Measurements from ENCODE around the gene VPS33A. TPM values are rescaled to one million over a fixed set of nuclear protein-coding genes. Genes with fewer than 3 reads are reported as not detected.

Gene VPS33A
- total and polyA plus RNA-seq, 2 of the 13 experiments (the other 11 are each of a cell fraction or from before 2014, with no cell fraction given): 11.0 to 43.6 TPM

- peak; percentile 90 for TF ChIP-seq ZNF335 (CRISPR knock-in tag; IDR thresholded peaks at IDR 0.05)
- peak; percentile 85 for TF ChIP-seq NRL (CRISPR knock-in tag; IDR thresholded peaks at IDR 0.05; ENCODE audit: borderline replicate concordance)
Observed at GRCh38 chr12:122266230-122266901, at the start of gene VPS33A (continued).

GRCh38 chr12:122312926-122313325 lies 46.6 kb upstream of the VPS33A start:
- WGBS (ENCODE audit: low lambda C conversion rate): 98% methylated on average over 4 of the region's 5 CpGs
- ChIA-PET POLR2A (no interaction called here), CTCF (ENCODE audit: low intra/inter-chr PET ratio, low total read pairs) (no interaction called here)
- Histone ChIP-seq H2AFZ (ENCODE audit: low read length) (no peak overlapping the region), H3K27me3 (ENCODE audit: control insufficient read depth in 1 of 2, insufficient read depth in 2 of 2, low read length in 2 of 2) (no peaks in the 10 kb centered on the region), H3K4me3 (replicated peaks in 1 of 3; ENCODE audit: insufficient read depth in 1 of 3, low read depth in 2 of 3, low read length in 3 of 3) (no peak overlapping the region), H3K9me3 (ENCODE audit: low read length) (no peaks in the 10 kb centered on the region), H4K20me1 (ENCODE audit: insufficient read depth, low read length) (no peaks in the 10 kb centered on the region), H3K36me3 (replicated peaks in 1 of 2; ENCODE audit: control insufficient read depth in 1 of 2, insufficient read depth in 2 of 2, low read length in 2 of 2) (peaks cover 8 to 55% of the 10 kb centered on the region in 2 experiments; a peak in 4 of 5 replicates), H3K27ac (ENCODE audit: extremely low read length, insufficient read depth, low read length) (no peak overlapping the region), H3K4me1 (ENCODE audit: insufficient read depth, low read length) (no peaks in the 10 kb centered on the region), H3K79me2 (ENCODE audit: insufficient read depth, low read length) (no peaks in the 10 kb centered on the region), H3K4me2 (ENCODE audit: low read depth, low read length) (no peak overlapping the region), H3K9ac (ENCODE audit: insufficient read depth, low read depth, low read length) (no peak overlapping the region)
- BruUV-seq (replicated peaks): no TSS peak
- ATAC-seq: no peak
- in situ Hi-C loops (cut with HindIII; ENCODE audit: extremely low pct_ligation_motif_present, low pct_unique_long_range_greater_than_20kb): no loop called here
- DNase-seq (ENCODE audit: low spot score): no peak
- FAIRE-seq: no peak
- TF ChIP-seq ZNF788 (CRISPR knock-in tag; IDR thresholded peaks at IDR 0.05; ENCODE audit: borderline replicate concordance): no peak
- TF ChIP-seq STAG1 (CRISPR knock-in tag; IDR thresholded peaks at IDR 0.05): no peak
- TF ChIP-seq TBP (CRISPR knock-in tag; IDR thresholded peaks at IDR 0.05): no peak
- no peak for TF ChIP-seq MBD4 (IDR thresholded peaks at IDR 0.05; ENCODE audit: borderline replicate concordance, low read length)
- intact Hi-C loops (cut with micrococcal nuclease; ENCODE audit: unreplicated experiment): no loop called here

GRCh38 chr12:122311696-122312095 lies 45.4 kb upstream of the VPS33A start:
- in situ Hi-C loops (cut with HindIII; ENCODE audit: extremely low pct_ligation_motif_present, low pct_unique_long_range_greater_than_20kb) (no loop called here), intact Hi-C loops (cut with micrococcal nuclease; ENCODE audit: unreplicated experiment) (no loop called here)
- H3K4me1 ChIP-seq (ENCODE audit: insufficient read depth, low read length): 0 out of 2 replicates have a peak, but pooled peaks cover 1% of the 10 kb centered on the region
- DNase-seq (ENCODE audit: low spot score): no peak
- peaks cover 4 to 44% of the 10 kb centered on the region in 2 experiments; a peak in 4 of 5 replicates for H3K36me3 ChIP-seq (replicated peaks in 1 of 2; ENCODE audit: control insufficient read depth in 1 of 2, insufficient read depth in 2 of 2, low read length in 2 of 2)
- no peak overlapping the region for H3K9ac ChIP-seq (ENCODE audit: insufficient read depth, low read depth, low read length)
- no peak overlapping the region for H3K4me2 ChIP-seq (ENCODE audit: low read depth, low read length)
- no peaks in the 10 kb centered on the region for H3K27me3 ChIP-seq (ENCODE audit: control insufficient read depth in 1 of 2, insufficient read depth in 2 of 2, low read length in 2 of 2)
- ChIA-PET POLR2A (no interaction called here), CTCF (ENCODE audit: low intra/inter-chr PET ratio, low total read pairs) (no interaction called here)
- BruUV-seq (replicated peaks): no TSS peak
- H3K9me3 ChIP-seq (ENCODE audit: low read length): no peaks in the 10 kb centered on the region
- no peaks in the 10 kb centered on the region for H4K20me1 ChIP-seq (ENCODE audit: insufficient read depth, low read length)
- no peak overlapping the region for H2AFZ ChIP-seq (ENCODE audit: low read length)
- no peak overlapping the region for H3K27ac ChIP-seq (ENCODE audit: extremely low read length, insufficient read depth, low read length)
- ATAC-seq: no peak
- no peak for TF ChIP-seq NR2F2 (IDR thresholded peaks at IDR 0.05; ENCODE audit: borderline replicate concordance, low read depth)
- 95% methylated on average over 5 of the region's 5 CpGs for WGBS (ENCODE audit: low lambda C conversion rate)
- H3K79me2 ChIP-seq (ENCODE audit: insufficient read depth, low read length): no peaks in the 10 kb centered on the region
- no peak overlapping the region for H3K4me3 ChIP-seq (replicated peaks in 1 of 3; ENCODE audit: insufficient read depth in 1 of 3, low read depth in 2 of 3, low read length in 3 of 3)
- FAIRE-seq: no peak

Measured in HepG2 (cell line).